HG02798 (cell line): Measurements from ENCODE around the gene C1orf56.

Experiments
- ATAC-seq: cut with Tn5 transposase; IDR thresholded peaks from one replicate; pipeline ENCODE4 v1.9.1; 2021; ENCODE audit warnings: mild to moderate bottlenecking; ENCODE audit not compliant: unreplicated experiment, poor library complexity

The C1orf56 gene

GRCh38 chr1:151047591-151047924 lies at the start of gene C1orf56:
Gene C1orf56, plus strand, starts transcription at chr1:151047751. Its CDS starts 97 bp downstream, at chr1:151047848.
- ATAC-seq = peak; percentile 62

GRCh38 chr1:150997949-150998348 lies 49.6 kb upstream of the C1orf56 start:
- ATAC-seq = no peak

- no peak for ATAC-seq
Measured at GRCh38 chr1:150999051-150999674, 48.4 kb upstream of the C1orf56 start.

GRCh38 chr1:150999926-151000325 lies 47.6 kb upstream of the C1orf56 start:
- no peak for ATAC-seq

- ATAC-seq = no peak
Measured at GRCh38 chr1:151000408-151000807, 47.1 kb upstream of the C1orf56 start.

GRCh38 chr1:151001602-151002001 lies 45.9 kb upstream of the C1orf56 start:
- no peak for ATAC-seq

- ATAC-seq = no peak
Measured at GRCh38 chr1:151002051-151002450, 45.5 kb upstream of the C1orf56 start.

GRCh38 chr1:151002611-151003010 lies 44.9 kb upstream of the C1orf56 start:
- no peak for ATAC-seq

- no peak for ATAC-seq
Measured at GRCh38 chr1:151003180-151003579, 44.4 kb upstream of the C1orf56 start.

GRCh38 chr1:151005729-151006319 lies 41.7 kb upstream of the C1orf56 start:
- no peak for ATAC-seq

GRCh38 chr1:151006327-151007052 lies 41.1 kb upstream of the C1orf56 start, which contains the start of gene MINDY1:
Gene MINDY1, minus strand, starts transcription at chr1:151006902. Its CDS starts 4,285 bp downstream, at chr1:151002617.
- ATAC-seq = no peak

GRCh38 chr1:151007853-151008243 lies 39.7 kb upstream of the C1orf56 start:
- ATAC-seq = no peak

GRCh38 chr1:151008244-151009205 lies 39.0 kb upstream of the C1orf56 start, which contains the start of gene PRUNE1:
Gene PRUNE1, plus strand, starts transcription at chr1:151008449. Its CDS starts 184 bp downstream, at chr1:151008633.
- peak; percentile 93 for ATAC-seq

- ATAC-seq = no peak
Measured at GRCh38 chr1:151009206-151009587, 38.4 kb upstream of the C1orf56 start.

GRCh38 chr1:151009674-151010345 lies 37.7 kb upstream of the C1orf56 start:
- no peak for ATAC-seq

- no peak for ATAC-seq
Measured at GRCh38 chr1:151010346-151010726, 37.2 kb upstream of the C1orf56 start.

GRCh38 chr1:151011154-151011850 lies 36.2 kb upstream of the C1orf56 start:
- ATAC-seq = no peak

- ATAC-seq = no peak
Measured at GRCh38 chr1:151012684-151013471, 34.7 kb upstream of the C1orf56 start.
